NCI-H226 (cell line): ENCODE data around the gene ZFYVE28.
"Not testable (repeated sequence)": the region's sequence is repeated elsewhere in the genome, so short reads cannot be mapped to it uniquely, and the experiment has no call there.

ENCODE experiments used
- DNase-seq: peaks from one replicate; pipeline ENCODE4 v3.0.0-alpha.2; 2015

The ZFYVE28 gene

DNA sequence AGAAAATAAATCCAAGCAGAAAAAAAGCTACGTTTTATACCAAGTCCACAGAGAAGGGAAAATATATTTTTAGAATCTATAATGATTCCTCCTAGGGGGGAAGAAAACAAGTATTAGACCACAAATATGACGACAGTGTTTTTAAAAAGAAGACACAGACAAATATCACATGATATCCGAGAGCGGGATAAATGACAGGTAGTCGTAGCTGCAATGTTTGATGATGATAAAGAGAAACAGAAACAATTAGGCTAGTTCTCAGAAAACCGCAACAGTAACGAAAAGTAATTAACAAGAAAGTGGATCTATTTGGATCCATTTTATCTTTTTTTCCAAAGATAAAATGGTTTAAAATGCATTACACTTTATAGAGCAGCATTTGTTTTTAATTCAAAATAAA lies 177.4 kb downstream of the ZFYVE28 start:
- DNase-seq: no peak

DNA sequence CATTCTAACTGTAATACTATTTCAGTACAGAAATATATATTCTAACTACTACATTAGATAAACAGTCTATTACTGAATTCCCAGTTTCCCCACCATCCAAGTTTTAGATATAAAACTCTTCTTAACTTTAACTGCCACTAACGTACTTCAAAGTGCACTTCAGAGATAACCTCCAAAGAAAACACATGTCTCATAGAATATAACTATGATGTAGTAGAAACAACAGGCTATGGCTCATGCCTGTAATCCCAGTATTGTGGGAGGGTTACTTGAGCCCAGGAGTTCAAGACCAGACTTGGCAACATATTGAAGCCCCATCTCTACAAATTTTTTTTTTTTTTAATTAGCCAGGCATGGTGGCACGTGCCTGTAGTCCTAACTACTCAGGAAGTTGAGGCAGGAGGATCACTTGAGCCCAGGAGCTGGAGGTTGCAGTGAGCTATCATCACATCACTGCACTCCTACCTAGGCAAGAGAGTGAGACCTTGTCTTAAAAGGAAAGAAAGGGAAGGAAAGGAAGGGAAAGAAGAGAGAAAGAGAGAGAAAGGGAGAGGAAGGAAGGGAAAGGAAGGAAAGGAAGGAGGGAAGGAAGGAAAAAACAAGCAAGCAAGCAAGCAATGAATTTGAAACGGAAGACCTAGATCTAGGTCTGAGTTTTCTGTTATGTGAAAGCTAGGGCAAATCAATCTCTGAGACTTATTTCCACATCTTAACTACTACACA lies 181.3 kb downstream of the ZFYVE28 start:
- no peak for DNase-seq

DNA sequence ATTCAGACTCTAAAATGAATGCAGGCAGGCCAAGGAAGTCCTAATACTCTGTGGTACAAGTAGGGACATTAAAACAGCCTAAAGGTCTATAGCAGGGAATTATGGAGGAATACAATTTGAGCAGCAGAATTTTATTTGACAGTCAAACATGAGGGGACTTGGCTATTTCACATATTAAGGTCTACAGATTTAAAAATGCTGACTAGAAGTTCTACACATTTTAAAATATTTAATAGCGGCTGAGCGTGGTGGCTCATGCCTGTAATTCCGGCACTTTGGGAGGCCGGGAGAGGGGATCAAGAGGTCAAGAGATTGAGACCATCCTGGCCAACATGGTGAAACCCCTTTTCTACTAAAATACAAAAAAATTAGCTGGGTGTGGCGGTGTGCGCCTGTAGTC lies 187.4 kb downstream of the ZFYVE28 start:
- no peak for DNase-seq

DNA sequence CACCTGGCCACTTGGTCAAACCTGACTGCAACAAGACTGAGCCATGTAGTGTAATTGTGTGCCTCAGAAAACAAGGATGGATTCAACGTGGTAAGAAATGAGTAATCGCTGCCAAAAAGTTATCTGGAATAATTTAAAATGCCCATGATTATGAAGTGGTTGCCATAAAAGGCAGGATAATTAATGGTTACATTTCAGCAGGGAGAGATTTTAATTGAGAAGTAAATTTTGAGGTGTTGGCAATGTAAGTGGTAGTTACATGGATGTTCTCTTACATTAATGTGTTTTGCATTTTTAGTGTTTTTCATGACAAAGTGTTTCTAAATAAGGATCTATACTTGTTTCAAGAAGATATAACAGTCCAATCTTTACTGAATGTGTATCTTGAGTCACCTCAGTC lies 192.2 kb downstream of the ZFYVE28 start:
- no peak for DNase-seq

- no peak for DNase-seq
Measured at GRCh38 chr4:2222838-2223237, 195.6 kb downstream of the ZFYVE28 start.

GRCh38 chr4:2221378-2221777 lies 197.1 kb downstream of the ZFYVE28 start:
- not testable (repeated sequence) for DNase-seq

- DNase-seq: peak; percentile 43
Measured at GRCh38 chr4:2220016-2220630, 198.3 kb downstream of the ZFYVE28 start.
